Measurements from ENCODE around the gene TENM4. TPM values are rescaled to one million over a fixed set of nuclear protein-coding genes. Genes with fewer than 3 reads are reported as not detected.

The TENM4 gene
- polyA plus RNA-seq, 1 of the 3 experiments (the other 2 are of a cell fraction) = 16.7 TPM

DNA sequence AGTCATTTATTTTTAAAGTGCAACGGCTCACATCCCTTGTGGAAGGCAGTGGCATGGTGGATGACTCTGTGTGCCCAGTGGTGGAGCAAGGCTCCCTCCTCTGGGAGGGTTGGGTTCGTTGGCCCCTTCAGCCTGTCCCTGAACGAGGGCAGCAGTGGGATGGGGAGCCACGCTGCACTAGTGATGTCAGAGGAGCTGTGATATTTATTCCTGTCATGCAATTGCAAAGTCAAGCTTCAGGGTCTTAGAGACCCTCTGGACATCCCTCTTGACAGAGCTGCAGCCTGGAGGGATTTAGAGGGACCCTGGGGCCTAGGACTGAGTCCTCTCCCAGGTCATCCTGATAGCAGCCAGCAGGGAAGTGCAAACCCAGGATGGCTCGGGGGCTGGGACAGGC is 788.0 kb downstream of the TENM4 start:
- Histone ChIP-seq H2AFZ (ENCODE audit: low read depth) (no peak overlapping the region), H3K4me3 (ENCODE audit: low read depth in 2 of 2, low read length in 1 of 2) (no peak overlapping the region), H3K9me2 (no peaks in the 10 kb centered on the region), H4K20me1 (ENCODE audit: insufficient read depth) (no peaks in the 10 kb centered on the region), H3K79me2 (ENCODE audit: insufficient read depth) (no peaks in the 10 kb centered on the region), H3K4me2 (no peak overlapping the region), H3K9ac (no peak overlapping the region), H3K4me1 (ENCODE audit: control insufficient read depth in 1 of 2, insufficient read depth in 2 of 2, low read depth in 1 of 2, low read length in 1 of 2) (peaks cover 0 to 22% of the 10 kb centered on the region in 2 experiments; a peak in 1 of 4 replicates), H3K27ac (ENCODE audit: low read depth in 2 of 2, low read length in 1 of 2) (peak overlapping the region in 1 of 2 experiments; percentile 53; a peak in 1 of 4 replicates), H3K36me3 (replicated peaks in 1 of 2; ENCODE audit: control insufficient read depth in 1 of 2, insufficient read depth in 2 of 2, low read length in 1 of 2) (peaks cover 0 to 8% of the 10 kb centered on the region in 2 experiments), H3K27me3 (ENCODE audit: insufficient read depth) (no peaks in the 10 kb centered on the region), H3F3A (replicated peaks; ENCODE audit: insufficient read depth) (no peaks in the 10 kb centered on the region), H3K9me3 (no peaks in the 10 kb centered on the region)
- POLR2A ChIA-PET = interaction anchor here (1.1 kb wide), 1 partner anchor 309 kb away, joined by 3 read pairs; no protein-coding TSS in a partner anchor
- no peak for TF ChIP-seq USF2 (IDR thresholded peaks at IDR 0.05; ENCODE audit: borderline replicate concordance, low read depth, low read length)
- no peak for TF ChIP-seq REST (IDR thresholded peaks at IDR 0.05; ENCODE audit: low read depth, low read length)
- no peak for TF ChIP-seq CTCF (IDR thresholded peaks at IDR 0.05)
- TF ChIP-seq CHD2 (IDR thresholded peaks at IDR 0.05; ENCODE audit: low read length, partially characterized antibody) = no peak
- TF ChIP-seq, protein P1, sequence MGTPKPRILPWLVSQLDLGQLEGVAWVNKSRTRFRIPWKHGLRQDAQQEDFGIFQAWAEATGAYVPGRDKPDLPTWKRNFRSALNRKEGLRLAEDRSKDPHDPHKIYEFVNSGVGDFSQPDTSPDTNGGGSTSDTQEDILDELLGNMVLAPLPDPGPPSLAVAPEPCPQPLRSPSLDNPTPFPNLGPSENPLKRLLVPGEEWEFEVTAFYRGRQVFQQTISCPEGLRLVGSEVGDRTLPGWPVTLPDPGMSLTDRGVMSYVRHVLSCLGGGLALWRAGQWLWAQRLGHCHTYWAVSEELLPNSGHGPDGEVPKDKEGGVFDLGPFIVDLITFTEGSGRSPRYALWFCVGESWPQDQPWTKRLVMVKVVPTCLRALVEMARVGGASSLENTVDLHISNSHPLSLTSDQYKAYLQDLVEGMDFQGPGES (IDR thresholded peaks at IDR 0.05; ENCODE audit: low read depth, low read length) = no peak
- no peak for TF ChIP-seq MAX (IDR thresholded peaks at IDR 0.05; ENCODE audit: low read depth)
- TF ChIP-seq, protein P2, sequence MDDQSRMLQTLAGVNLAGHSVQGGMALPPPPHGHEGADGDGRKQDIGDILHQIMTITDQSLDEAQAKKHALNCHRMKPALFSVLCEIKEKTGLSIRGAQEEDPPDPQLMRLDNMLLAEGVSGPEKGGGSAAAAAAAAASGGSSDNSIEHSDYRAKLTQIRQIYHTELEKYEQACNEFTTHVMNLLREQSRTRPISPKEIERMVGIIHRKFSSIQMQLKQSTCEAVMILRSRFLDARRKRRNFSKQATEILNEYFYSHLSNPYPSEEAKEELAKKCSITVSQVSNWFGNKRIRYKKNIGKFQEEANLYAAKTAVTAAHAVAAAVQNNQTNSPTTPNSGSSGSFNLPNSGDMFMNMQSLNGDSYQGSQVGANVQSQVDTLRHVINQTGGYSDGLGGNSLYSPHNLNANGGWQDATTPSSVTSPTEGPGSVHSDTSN (IDR thresholded peaks at IDR 0.05) = no peak
- no peak for TF ChIP-seq SMC3 (IDR thresholded peaks at IDR 0.05; ENCODE audit: low read depth, low read length)
- TF ChIP-seq TCF12 (IDR thresholded peaks at IDR 0.05) = no peak
- TF ChIP-seq FOXJ3 (CRISPR knock-in tag; IDR thresholded peaks at IDR 0.05) = no peak
- TF ChIP-seq MXI1 (IDR thresholded peaks at IDR 0.05; ENCODE audit: low read depth, low read length) = no peak
- TF ChIP-seq, protein P3, sequence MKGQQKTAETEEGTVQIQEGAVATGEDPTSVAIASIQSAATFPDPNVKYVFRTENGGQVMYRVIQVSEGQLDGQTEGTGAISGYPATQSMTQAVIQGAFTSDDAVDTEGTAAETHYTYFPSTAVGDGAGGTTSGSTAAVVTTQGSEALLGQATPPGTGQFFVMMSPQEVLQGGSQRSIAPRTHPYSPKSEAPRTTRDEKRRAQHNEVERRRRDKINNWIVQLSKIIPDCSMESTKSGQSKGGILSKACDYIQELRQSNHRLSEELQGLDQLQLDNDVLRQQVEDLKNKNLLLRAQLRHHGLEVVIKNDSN (IDR thresholded peaks at IDR 0.05; ENCODE audit: borderline replicate concordance, low read depth) = no peak
- no peak for TF ChIP-seq GABPA (IDR thresholded peaks at IDR 0.05; ENCODE audit: low read depth)
- no peak for TF ChIP-seq GATA2 (CRISPR knock-in tag; IDR thresholded peaks at IDR 0.05)
- 67% methylated on average over 5 of the region's 5 CpGs for WGBS (ENCODE audit: low lambda C conversion rate)
- CTCF ChIA-PET = interaction anchor here (1.1 to 6.8 kb wide), 5 partner anchors 7 to 308 kb away, joined by 3 to 53 read pairs (median 6); no protein-coding TSS in a partner anchor
- no peak for DNase-seq

All from SK-N-SH (cell line).